Activated CD8-positive, alpha-beta memory T cell treated with anti-CD3 and anti-CD28 coated beads, Interleukin-2, amount 50 U/mL, for 4 hours (primary cell): Measurements from ENCODE around the gene KLHL7.
"Not testable (repeated sequence)": the region's sequence is repeated elsewhere in the genome, so short reads cannot be mapped to it uniquely, and the experiment has no call there.

Experiments used
- DNase-seq: peaks from one replicate; pipeline ENCODE4 v3.0.0-alpha.2; 2020

Gene KLHL7

DNA sequence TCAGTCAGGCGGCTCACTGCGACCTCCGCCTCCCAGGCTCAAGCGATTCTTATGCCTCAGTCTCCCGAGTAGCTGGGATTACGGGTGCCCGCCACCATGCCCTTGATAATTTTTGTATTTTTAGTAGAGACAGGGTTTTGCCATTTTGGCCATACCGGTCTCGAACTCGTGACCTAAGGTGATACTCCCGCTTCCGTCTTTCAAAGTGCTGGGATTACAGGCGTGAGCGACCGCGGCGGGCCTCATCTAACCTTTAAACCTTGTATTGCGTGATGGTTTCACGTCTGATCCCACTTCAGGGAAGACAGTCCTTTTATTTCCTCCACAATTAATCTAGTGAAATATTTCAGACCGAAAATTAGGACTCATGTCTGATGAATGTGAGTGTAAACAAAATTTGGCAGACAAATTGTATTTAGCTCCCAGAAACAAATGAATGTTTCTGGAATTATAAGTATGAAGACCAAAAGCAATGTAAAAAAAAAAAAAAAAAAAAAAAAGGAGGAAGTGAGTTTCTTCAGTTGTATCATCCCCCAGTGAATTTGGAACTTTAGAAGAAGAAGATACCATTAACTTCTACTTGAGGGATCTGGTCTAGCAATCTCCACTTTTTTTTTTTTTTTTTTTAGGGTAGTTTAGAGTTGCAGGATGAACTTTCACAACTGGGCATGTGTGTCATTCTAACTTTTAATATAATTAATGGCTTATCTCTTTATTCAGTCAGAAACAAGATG is 77.9 kb downstream of the KLHL7 start:
- DNase-seq: no peak

DNA sequence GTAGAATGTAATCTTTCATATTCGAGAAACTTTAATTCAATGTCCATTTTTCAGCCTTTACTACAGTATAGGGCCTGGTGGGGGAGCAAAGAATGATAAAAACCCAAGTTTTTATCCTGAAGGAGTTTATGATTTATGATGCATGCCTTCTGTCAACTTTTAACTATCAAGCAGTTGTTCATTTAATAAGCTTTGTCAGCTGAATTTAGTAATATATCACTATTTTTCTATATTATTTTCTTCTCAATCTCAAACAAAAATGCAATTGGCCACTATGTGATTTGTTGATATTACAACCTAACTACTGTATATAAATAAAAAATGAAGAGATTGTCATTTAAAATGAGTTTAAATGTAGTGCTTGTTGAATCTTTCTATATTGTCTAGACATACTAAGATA is 78.7 kb downstream of the KLHL7 start:
- DNase-seq: no peak

GRCh38 chr7:23184709-23185359 is 79.2 kb downstream of the KLHL7 start:
- no peak for DNase-seq

DNA sequence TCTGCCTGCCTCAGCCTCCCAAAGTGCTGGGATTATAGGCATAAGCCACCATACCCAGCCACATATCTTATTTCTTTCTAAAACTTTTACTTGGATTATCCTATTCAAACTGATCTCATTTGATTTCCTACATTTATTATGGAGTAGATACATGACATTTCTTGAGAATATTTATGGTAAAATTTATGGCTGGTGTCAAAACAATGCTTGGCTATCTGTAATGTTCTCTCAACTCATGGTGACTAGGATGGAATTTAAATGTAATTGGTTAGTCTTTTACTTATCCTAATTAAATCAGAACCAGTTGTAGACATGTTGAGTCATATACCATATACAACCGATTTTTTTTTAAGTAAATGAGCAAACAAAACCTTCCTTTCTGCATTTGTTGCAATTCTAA is 80.4 kb downstream of the KLHL7 start:
- DNase-seq: no peak

GRCh38 chr7:23191022-23191421 is 85.4 kb downstream of the KLHL7 start:
- DNase-seq: no peak

DNA sequence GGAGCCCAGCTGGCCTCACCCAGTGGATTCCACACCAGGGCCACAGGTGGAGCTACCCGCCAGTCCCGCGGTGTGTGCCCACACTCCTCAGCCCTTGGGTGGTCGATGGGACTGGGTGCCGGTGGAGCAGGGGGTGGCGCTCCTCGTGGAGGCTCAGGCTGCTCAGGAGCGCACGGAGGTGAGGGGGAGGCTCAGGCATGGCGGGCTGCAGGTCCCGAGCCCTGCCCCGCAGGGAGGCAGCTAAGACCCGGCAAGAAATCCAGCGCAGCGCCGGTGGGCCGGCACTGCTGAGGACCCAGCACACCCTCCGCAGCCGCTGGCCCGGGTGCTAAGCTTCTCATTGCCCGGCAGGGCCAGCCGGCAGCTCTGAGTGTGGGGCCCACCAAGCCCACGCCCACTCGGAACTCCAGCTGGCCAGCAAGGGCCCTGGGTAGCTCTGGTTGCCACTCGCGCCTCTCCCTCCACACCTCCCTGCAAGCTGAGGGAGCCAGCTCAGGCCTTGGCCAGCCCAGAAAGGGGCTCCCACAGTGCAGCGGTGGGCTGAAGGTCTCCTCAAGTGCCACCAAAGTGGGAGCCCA is 88.2 kb downstream of the KLHL7 start:
- not testable (repeated sequence) for DNase-seq

GRCh38 chr7:23196306-23196705 is 90.7 kb downstream of the KLHL7 start:
- DNase-seq: no peak

DNA sequence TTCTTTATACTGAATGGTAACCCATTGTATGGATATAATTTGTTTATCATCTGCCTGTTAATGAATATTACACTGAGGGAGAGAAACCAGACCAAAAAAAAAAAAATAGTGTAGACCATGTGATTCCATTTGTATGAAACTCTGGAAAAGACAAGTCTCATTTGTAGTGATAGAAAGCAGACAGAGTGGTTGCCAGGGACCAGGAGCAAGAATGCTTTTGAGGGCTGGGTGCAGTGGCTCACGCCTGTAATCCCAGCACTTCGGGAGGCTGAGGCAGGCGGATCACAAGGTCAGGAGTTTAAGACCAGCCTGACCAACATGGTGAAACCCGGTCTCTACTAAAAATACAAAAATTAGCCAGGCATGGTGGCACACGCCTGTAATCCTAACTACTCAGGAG is 92.2 kb downstream of the KLHL7 start:
- DNase-seq: not testable (repeated sequence)

GRCh38 chr7:23200331-23200730 is 94.7 kb downstream of the KLHL7 start:
- DNase-seq: no peak

DNA sequence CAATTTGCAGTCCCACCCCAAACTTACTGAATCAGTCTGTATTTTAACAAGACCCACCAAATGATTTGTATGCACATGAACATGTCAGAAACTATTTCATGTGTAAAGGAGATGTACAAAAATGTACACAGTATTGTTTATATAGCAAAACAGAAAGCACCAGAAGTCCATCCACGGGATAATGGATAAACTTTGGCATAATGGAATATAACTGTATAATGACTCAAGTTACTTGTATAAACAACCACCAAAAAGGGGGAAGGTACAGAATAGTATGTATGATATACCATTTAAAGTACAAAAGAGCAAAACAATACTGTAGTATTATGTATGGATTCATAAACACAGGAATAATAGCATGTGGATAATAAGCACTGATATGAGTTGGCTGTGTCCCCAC is 98.7 kb downstream of the KLHL7 start:
- DNase-seq: no peak

DNA sequence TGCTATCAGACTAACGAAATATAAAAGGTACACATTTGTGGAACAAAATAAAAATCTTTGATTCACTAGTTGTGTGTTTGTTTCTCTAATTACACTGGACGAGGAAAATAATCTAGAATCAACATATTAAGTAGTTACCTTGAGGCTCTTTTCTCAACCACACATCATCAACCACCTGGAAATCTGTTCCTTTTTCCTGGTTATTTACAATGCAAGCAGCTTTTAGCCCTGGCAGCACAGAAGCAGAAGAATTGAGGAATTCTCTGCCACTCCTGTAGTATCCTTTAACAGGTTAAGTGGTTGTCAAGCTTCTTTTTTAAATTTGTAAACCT is 100.0 kb downstream of the KLHL7 start:
- DNase-seq: no peak

- no peak for DNase-seq
These were observed 100.6 kb downstream of the KLHL7 start for GRCh38 chr7:23205909-23206767.

GRCh38 chr7:23207021-23207420 is 101.4 kb downstream of the KLHL7 start:
- DNase-seq: no peak

GRCh38 chr7:23207884-23208283 is 102.3 kb downstream of the KLHL7 start:
- DNase-seq: no peak

DNA sequence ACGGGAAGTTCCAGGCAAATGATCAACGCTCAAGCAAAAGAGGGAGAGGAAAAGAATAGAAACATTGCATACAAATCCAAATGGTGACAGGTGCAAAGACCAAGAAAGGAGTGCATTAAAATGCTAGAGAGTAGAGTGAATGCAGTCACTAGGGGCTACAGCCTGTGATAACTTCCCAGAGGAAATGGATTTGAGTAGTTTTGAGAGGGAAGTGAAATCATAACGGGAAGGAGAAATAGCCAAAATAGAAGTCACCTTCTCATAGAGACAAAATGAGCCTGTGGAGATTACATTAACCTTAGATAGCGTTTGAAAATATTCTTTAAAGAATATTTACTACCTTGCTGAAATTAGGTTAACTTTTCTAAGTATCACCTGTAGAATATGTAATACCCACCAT is 102.7 kb downstream of the KLHL7 start:
- DNase-seq: no peak

- no peak for DNase-seq
These were observed 104.9 kb downstream of the KLHL7 start for GRCh38 chr7:23210506-23210905.

GRCh38 chr7:23211589-23211988 is 106.0 kb downstream of the KLHL7 start:
- DNase-seq: no peak

GRCh38 chr7:23212395-23212794 is 106.8 kb downstream of the KLHL7 start:
- DNase-seq: no peak

DNA sequence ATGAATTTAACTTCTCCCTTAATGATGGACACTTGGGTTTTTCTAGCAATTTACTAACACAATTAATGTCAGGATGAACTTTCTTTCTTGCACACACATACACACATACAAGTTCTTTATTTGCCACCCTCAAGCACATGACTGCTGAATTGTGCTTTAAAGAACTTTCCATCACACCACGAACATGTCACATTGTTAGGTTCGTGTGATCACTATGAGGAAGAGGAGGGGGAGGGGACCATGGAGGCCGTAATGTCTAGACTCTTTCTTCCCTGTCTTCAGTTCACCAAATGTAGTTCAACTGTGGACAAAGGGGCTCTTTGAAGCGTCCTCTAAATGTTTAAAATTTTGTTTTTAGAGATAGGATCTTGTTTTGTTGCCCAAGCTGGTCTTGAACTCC is 107.3 kb downstream of the KLHL7 start:
- no peak for DNase-seq

- DNase-seq: no peak
These were observed 108.2 kb downstream of the KLHL7 start for GRCh38 chr7:23213755-23214154.

- DNase-seq: no peak
These were observed 108.8 kb downstream of the KLHL7 start for GRCh38 chr7:23214423-23214822.

GRCh38 chr7:23214938-23215337 is 109.4 kb downstream of the KLHL7 start:
- no peak for DNase-seq

DNA sequence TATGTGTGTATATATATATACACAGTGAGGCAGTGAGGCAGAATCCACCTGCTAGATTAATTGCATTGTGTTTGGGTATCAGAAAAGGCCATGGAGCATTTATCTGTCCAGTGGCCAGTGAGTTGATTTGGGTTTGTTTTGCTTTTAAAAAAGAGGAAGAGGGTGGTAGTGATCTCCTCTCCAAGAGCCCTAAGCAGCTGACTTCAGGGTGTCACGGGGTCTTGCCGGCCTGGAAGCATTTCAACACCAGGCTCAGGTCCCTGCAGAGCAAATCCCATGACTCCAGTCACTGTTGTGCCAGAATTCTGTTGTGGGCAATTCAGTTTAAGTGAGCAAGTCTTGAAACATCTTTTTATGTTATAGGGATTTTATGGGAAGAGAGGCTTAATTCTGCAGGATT is 110.4 kb downstream of the KLHL7 start:
- no peak for DNase-seq

DNA sequence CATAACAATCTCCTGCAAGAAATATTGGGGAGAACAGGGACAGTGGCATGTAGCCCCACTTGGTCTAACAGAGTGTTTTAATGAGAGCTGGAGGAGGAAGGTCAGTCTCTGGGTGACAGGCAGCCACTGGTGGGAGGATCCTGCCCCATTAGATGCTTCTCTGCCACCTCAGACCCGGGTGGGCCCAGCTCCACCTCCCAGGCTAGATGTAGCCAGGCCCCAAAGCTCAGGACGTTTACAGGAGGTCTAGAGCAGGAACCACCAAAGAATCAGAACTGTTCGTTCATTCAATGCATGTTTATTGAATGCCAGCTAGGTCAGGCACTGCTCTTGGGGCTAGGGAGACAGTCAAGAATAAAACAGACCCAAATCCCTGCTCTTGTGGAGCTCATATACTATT is 112.6 kb downstream of the KLHL7 start:
- DNase-seq: no peak
